ENCODE data around the gene UNKL.

The UNKL gene

GRCh38 chr16:1375298-1375640 lies 39.2 kb downstream of the UNKL start:
- Histone ChIP-seq H3K9me3 (ENCODE audit: low read length) (no peaks in the 10 kb centered on the region), H3K27ac (ENCODE audit: low read depth, low read length, poor library complexity, severe bottlenecking) (no peak overlapping the region), H3K4me2 (ENCODE audit: low read length) (no peak overlapping the region), H3K9me2 (ENCODE audit: low read depth, low read length) (no peaks in the 10 kb centered on the region), H3K4me3 (ENCODE audit: low read depth, low read length, poor library complexity, severe bottlenecking) (no peak overlapping the region), H3K27me3 (ENCODE audit: insufficient read depth, low read length) (no peaks in the 10 kb centered on the region), H4K20me1 (ENCODE audit: insufficient read depth, low read length) (no peaks in the 10 kb centered on the region), H3K36me3 (ENCODE audit: insufficient read depth, low read length) (peaks cover 11% of the 10 kb centered on the region), H3K9ac (ENCODE audit: low read length) (no peak overlapping the region), H3F3A (ENCODE audit: insufficient read depth, low read length) (no peaks in the 10 kb centered on the region), H3K79me2 (ENCODE audit: insufficient read depth, low read length) (peaks cover 9% of the 10 kb centered on the region), H2AFZ (ENCODE audit: low read length) (no peak overlapping the region), H3K4me1 (ENCODE audit: insufficient read depth, low read length, severe bottlenecking) (peaks cover 23% of the 10 kb centered on the region)
- TF ChIP-seq CTCF (IDR thresholded peaks at IDR 0.05; ENCODE audit: low read length), result no peak
- no peak for TF ChIP-seq EZH2 (IDR thresholded peaks at IDR 0.05; ENCODE audit: borderline replicate concordance, low read length)

- no peaks in the 10 kb centered on the region for H3K9me3 ChIP-seq (ENCODE audit: low read length)
- H3K36me3 ChIP-seq (ENCODE audit: insufficient read depth, low read length), result peaks cover 17% of the 10 kb centered on the region
- no peaks in the 10 kb centered on the region for H3K27me3 ChIP-seq (ENCODE audit: insufficient read depth, low read length)
- no peak overlapping the region for H3K9ac ChIP-seq (ENCODE audit: low read length)
- H3K79me2 ChIP-seq (ENCODE audit: insufficient read depth, low read length), result peaks cover 9% of the 10 kb centered on the region
- peaks cover 18% of the 10 kb centered on the region for H3K4me1 ChIP-seq (ENCODE audit: insufficient read depth, low read length, severe bottlenecking)
- H4K20me1 ChIP-seq (ENCODE audit: insufficient read depth, low read length), result no peaks in the 10 kb centered on the region
- H3K9me2 ChIP-seq (ENCODE audit: low read depth, low read length), result no peaks in the 10 kb centered on the region
- TF ChIP-seq EZH2 (IDR thresholded peaks at IDR 0.05; ENCODE audit: borderline replicate concordance, low read length) (no peak), CTCF (IDR thresholded peaks at IDR 0.05; ENCODE audit: low read length) (no peak)
- no peak overlapping the region for H3K27ac ChIP-seq (ENCODE audit: low read depth, low read length, poor library complexity, severe bottlenecking)
- H3K4me3 ChIP-seq (ENCODE audit: low read depth, low read length, poor library complexity, severe bottlenecking), result no peak overlapping the region
- H3F3A ChIP-seq (ENCODE audit: insufficient read depth, low read length), result no peaks in the 10 kb centered on the region
- no peak overlapping the region for H2AFZ ChIP-seq (ENCODE audit: low read length)
- H3K4me2 ChIP-seq (ENCODE audit: low read length), result no peak overlapping the region
These were observed 39.8 kb downstream of the UNKL start for GRCh38 chr16:1374418-1375297.

- peaks cover 23% of the 10 kb centered on the region for H3K36me3 ChIP-seq (ENCODE audit: insufficient read depth, low read length)
- TF ChIP-seq EZH2 (IDR thresholded peaks at IDR 0.05; ENCODE audit: borderline replicate concordance, low read length), result no peak
- no peak for TF ChIP-seq CTCF (IDR thresholded peaks at IDR 0.05; ENCODE audit: low read length)
- no peak overlapping the region for H3K4me3 ChIP-seq (ENCODE audit: low read depth, low read length, poor library complexity, severe bottlenecking)
- H3K27me3 ChIP-seq (ENCODE audit: insufficient read depth, low read length), result no peaks in the 10 kb centered on the region
- no peaks in the 10 kb centered on the region for H3F3A ChIP-seq (ENCODE audit: insufficient read depth, low read length)
- peaks cover 3% of the 10 kb centered on the region for H3K4me1 ChIP-seq (ENCODE audit: insufficient read depth, low read length, severe bottlenecking)
- no peak overlapping the region for H3K9ac ChIP-seq (ENCODE audit: low read length)
- no peak overlapping the region for H3K27ac ChIP-seq (ENCODE audit: low read depth, low read length, poor library complexity, severe bottlenecking)
- no peaks in the 10 kb centered on the region for H3K9me3 ChIP-seq (ENCODE audit: low read length)
- no peaks in the 10 kb centered on the region for H4K20me1 ChIP-seq (ENCODE audit: insufficient read depth, low read length)
- no peak overlapping the region for H2AFZ ChIP-seq (ENCODE audit: low read length)
- no peak overlapping the region for H3K4me2 ChIP-seq (ENCODE audit: low read length)
- H3K79me2 ChIP-seq (ENCODE audit: insufficient read depth, low read length), result no peaks in the 10 kb centered on the region
- no peaks in the 10 kb centered on the region for H3K9me2 ChIP-seq (ENCODE audit: low read depth, low read length)
These were observed 42.1 kb downstream of the UNKL start for GRCh38 chr16:1372292-1372950.

Measured in OCI-LY1 (cell line).